Small intestine (tissue), 16 donors: ENCODE results near the gene ZCCHC14. TPM values are rescaled to one million over a fixed set of nuclear protein-coding genes. Genes with fewer than 3 reads are reported as not detected.

Experiments
- DNase-seq, 2 donors: peaks; one replicate each; pipeline versions ENCODE4 v3.0.0 to v3.0.0-alpha.2; 2013
- FAIRE-seq: peaks from 2 replicates; lab custom pipeline; 2012; peaks lifted over from hg19 to GRCh38; lab: Jason Lieb, UNC
- H3K27ac ChIP-seq, 3 donors: one replicate each; pipeline ENCODE4 v1.5.1; 2013; ENCODE audit warnings: low read length in 2 of 3, mild to moderate bottlenecking in 2 of 3, control low read depth in 1 of 3, inconsistent platforms in 1 of 3, low read depth in 1 of 3, moderate library complexity in 1 of 3
- H3K27me3 ChIP-seq, 3 donors: one replicate each; pipeline ENCODE4 v1.6.1; 2013; ENCODE audit warnings: low read length in 3 of 3, inconsistent platforms in 1 of 3; ENCODE audit not compliant: control insufficient read depth in 3 of 3, insufficient read depth in 3 of 3
- H3K36me3 ChIP-seq, 3 donors: one replicate each; pipeline ENCODE4 v1.6.1; 2013; ENCODE audit warnings: low read length in 3 of 3, inconsistent platforms in 1 of 3, low read depth in 1 of 3, mild to moderate bottlenecking in 1 of 3, moderate library complexity in 1 of 3; ENCODE audit not compliant: control insufficient read depth in 3 of 3, insufficient read depth in 2 of 3
- H3K4me1 ChIP-seq, 3 donors: one replicate each; pipeline ENCODE4 v1.6.1; 2013; ENCODE audit warnings: low read length in 2 of 3, inconsistent platforms in 1 of 3, low read depth in 1 of 3, mild to moderate bottlenecking in 1 of 3, moderate library complexity in 1 of 3; ENCODE audit not compliant: control insufficient read depth in 3 of 3, insufficient read depth in 2 of 3
- H3K4me3 ChIP-seq, 3 donors: one replicate each; pipeline ENCODE4 v1.5.1; 2013; ENCODE audit warnings: low read length in 3 of 3, control low read depth in 1 of 3, inconsistent platforms in 1 of 3, low read depth in 1 of 3, mild to moderate bottlenecking in 1 of 3, moderate library complexity in 1 of 3
- H3K9me3 ChIP-seq, 2 donors: one replicate each; pipeline ENCODE4 v1.6.1; 2013; ENCODE audit warnings: low read depth in 1 of 2, low read length in 1 of 2; ENCODE audit not compliant: control insufficient read depth in 2 of 2, insufficient read depth in 1 of 2
- WGBS, 3 donors: extraction: QIAGEN DNeasy Blood & Tissue Kit; methylation state at CpG; one replicate each; pipeline ENCODE4 v1.1.7; 2013; 5-methylcytosine and 5-hydroxymethylcytosine counted together
- long read RNA-seq, 10 donors: transcript quantifications; one replicate each; lab custom pipeline, GENCODE V29; 2026
- polyA plus RNA-seq, 4 donors: library from polyadenylated mRNA; stranded (reverse) in 3 of 4; unstranded in 1 of 4; fragments of 200-250 nt in 3 of 4; fragments of 120-200 nt in 1 of 4; gene quantifications; one replicate each; pipeline versions ENCODE4 v1.2.1 to v1.2.3, GENCODE V29; 2013
- donor health status: healthy with polysubstance abuse.
- donor health status: control.
- donor health status: control.
- donor health status: Bipolar disorder and iron deficiency.
- donor health status: healthy.

The ZCCHC14 gene
- polyA plus RNA-seq, result 10 to 100 TPM in 3 of 4 donors, 1 to 10 TPM in 1; 9.2 to 42.8 (median 13.1) TPM
- long read RNA-seq, donor 1, result 0 reads
- long read RNA-seq, donor 2, result 0 reads
- long read RNA-seq, donor 3, partial matches to known transcripts, result 5 of 5 reads
- long read RNA-seq, donor 3, other reads (novel, unspliced or antisense), result 0 of 5 reads
- long read RNA-seq, donor 4, result 0 reads
- long read RNA-seq, donor 5, result 0 reads
- long read RNA-seq, donor 6, partial matches to known transcripts, result 5 of 5 reads
- long read RNA-seq, donor 6, other reads (novel, unspliced or antisense), result 0 of 5 reads
- long read RNA-seq, donor 7, full-length matches to known transcripts, result 1 of 1 reads
- long read RNA-seq, donor 7, partial matches to known transcripts, result 0 of 1 reads
- long read RNA-seq, donor 7, other reads (novel, unspliced or antisense), result 0 of 1 reads
- long read RNA-seq, donor 8, result 0 reads
- long read RNA-seq, donor 9, partial matches to known transcripts, result 7 of 7 reads
- long read RNA-seq, donor 9, other reads (novel, unspliced or antisense), result 0 of 7 reads
- long read RNA-seq, donor 10, partial matches to known transcripts, result 0 of 1 reads
- long read RNA-seq, donor 10, other reads (novel, unspliced or antisense), result 0 of 1 reads

- Histone ChIP-seq H3K27ac (peak within 1 kb of the TSS; percentile 76 to 80 (median 79)), H3K36me3 (peaks cover 0 to 13% (median 0%) of the 10 kb centered on the region in 3 donors), H3K27me3 (no peaks in the 10 kb centered on the region), H3K9me3 (no peaks in the 10 kb centered on the region), H3K4me1 (peaks cover 3 to 35% (median 7%) of the 10 kb centered on the region in 3 donors), H3K4me3 (peak within 1 kb of the TSS; percentile 58 to 88 (median 65))
- FAIRE-seq (no peak), DNase-seq (peak; percentile 99 to 100)
- 1 to 5% (median 3%) methylated on average over 69 to 119 of the region's 119 CpGs for WGBS, 3 donors
These were observed at the start of gene ZCCHC14 for GRCh38 chr16:87492721-87493607. ZCCHC14 (minus strand) TSS chr16:87493024; CDS start chr16:87492238, 786 bp downstream.

- no peak for FAIRE-seq
- Histone ChIP-seq H3K36me3 (no peaks in the 10 kb centered on the region), H3K27me3 (peaks cover 0 to 2% (median 0%) of the 10 kb centered on the region in 3 donors), H3K4me1 (peaks cover 0 to 7% (median 0%) of the 10 kb centered on the region in 3 donors), H3K27ac (peak overlapping the region in 1 of 3 donors; percentile 81), H3K9me3 (peaks cover 0 to 10% of the 10 kb centered on the region in 2 donors), H3K4me3 (no peak overlapping the region)
- 33 to 57% (median 38%) methylated on average over 11 of the region's 11 CpGs for WGBS, 3 donors
- DNase-seq, result no peak
These were observed 49.0 kb upstream of the ZCCHC14 start for GRCh38 chr16:87541872-87542234.

GRCh38 chr16:87541147-87541871, 48.5 kb upstream of the ZCCHC14 start:
- no peaks in the 10 kb centered on the region for H3K36me3 ChIP-seq
- H3K9me3 ChIP-seq, result peaks cover 0 to 9% of the 10 kb centered on the region in 2 donors
- 43 to 58% (median 46%) methylated on average over 31 of the region's 31 CpGs for WGBS, 3 donors
- peaks cover 0 to 2% (median 0%) of the 10 kb centered on the region in 3 donors for H3K27me3 ChIP-seq
- DNase-seq (peak; percentile 16 to 24), FAIRE-seq (no peak)
- H3K4me3 ChIP-seq, result no peak overlapping the region
- H3K4me1 ChIP-seq, result peaks cover 0 to 7% (median 0%) of the 10 kb centered on the region in 3 donors
- H3K27ac ChIP-seq, result peak overlapping the region; percentile 1 to 81 (median 6)

GRCh38 chr16:87540897-87541146, 48.0 kb upstream of the ZCCHC14 start:
- 57 to 74% (median 64%) methylated on average over 6 of the region's 6 CpGs for WGBS, 3 donors
- peaks cover 0 to 4% of the 10 kb centered on the region in 2 donors for H3K9me3 ChIP-seq
- no peaks in the 10 kb centered on the region for H3K36me3 ChIP-seq
- DNase-seq (no peak), FAIRE-seq (no peak)
- peak overlapping the region in 2 of 3 donors; percentile 1 to 81 for H3K27ac ChIP-seq
- peaks cover 0 to 2% (median 0%) of the 10 kb centered on the region in 3 donors for H3K27me3 ChIP-seq
- H3K4me3 ChIP-seq, result no peak overlapping the region
- peaks cover 0 to 7% (median 0%) of the 10 kb centered on the region in 3 donors for H3K4me1 ChIP-seq

- Histone ChIP-seq H3K36me3 (no peaks in the 10 kb centered on the region), H3K4me3 (no peak overlapping the region), H3K27ac (peak overlapping the region in 1 of 3 donors; percentile 81), H3K27me3 (peaks cover 0 to 2% (median 0%) of the 10 kb centered on the region in 3 donors), H3K9me3 (peaks cover 0 to 2% of the 10 kb centered on the region in 2 donors), H3K4me1 (peaks cover 0 to 7% (median 0%) of the 10 kb centered on the region in 3 donors)
- DNase-seq, result no peak
- 55 to 71% (median 60%) methylated on average over 20 of the region's 20 CpGs for WGBS, 3 donors
- no peak for FAIRE-seq
These were observed 47.5 kb upstream of the ZCCHC14 start for GRCh38 chr16:87540072-87540896.

GRCh38 chr16:87539113-87539512, 46.3 kb upstream of the ZCCHC14 start:
- Histone ChIP-seq H3K4me3 (no peak overlapping the region), H3K4me1 (peaks cover 0 to 7% (median 0%) of the 10 kb centered on the region in 3 donors), H3K36me3 (no peaks in the 10 kb centered on the region), H3K27me3 (peaks cover 0 to 2% (median 2%) of the 10 kb centered on the region in 3 donors), H3K27ac (peak overlapping the region in 1 of 3 donors; percentile 71), H3K9me3 (peaks cover 0 to 11% of the 10 kb centered on the region in 2 donors)
- FAIRE-seq (no peak), DNase-seq (no peak)
- 83 to 85% (median 84%) methylated on average over 11 of the region's 11 CpGs for WGBS, 3 donors

- Histone ChIP-seq H3K4me1 (peaks cover 0 to 7% (median 0%) of the 10 kb centered on the region in 3 donors), H3K4me3 (no peak overlapping the region), H3K36me3 (no peaks in the 10 kb centered on the region), H3K27ac (peak overlapping the region in 1 of 3 donors; percentile 71), H3K9me3 (peaks cover 0 to 14% of the 10 kb centered on the region in 2 donors), H3K27me3 (peaks cover 0 to 2% (median 2%) of the 10 kb centered on the region in 3 donors)
- WGBS, 3 donors, result 48 to 51% (median 49%) methylated on average over 11 of the region's 11 CpGs
- FAIRE-seq (no peak), DNase-seq (peak in 1 of 2 donors; percentile 29)
These were observed 45.8 kb upstream of the ZCCHC14 start for GRCh38 chr16:87538594-87538993.
